Erythroblast (primary cell): ENCODE measurements around the gene RHEB.
A peak's percentile ranks its signal among the peaks of the same experiment; 100 is the strongest.

Experiments
- DNase-seq, 2 experiments: peaks; one replicate each; lab custom pipeline; 2025; lab: John Stamatoyannopoulos, UW
- GATA1 ChIP-seq: IDR thresholded peaks from 2 replicates; pipeline ENCODE4 v1.6.1; 2011; ENCODE audit warnings: low read depth, mild to moderate bottlenecking, control low read depth, low read length, moderate library complexity
- POLR2A ChIP-seq: IDR thresholded peaks from 2 replicates; pipeline ENCODE4 v1.6.1; 2011; ENCODE audit warnings: mild to moderate bottlenecking, low read length

RHEB gene

DNA sequence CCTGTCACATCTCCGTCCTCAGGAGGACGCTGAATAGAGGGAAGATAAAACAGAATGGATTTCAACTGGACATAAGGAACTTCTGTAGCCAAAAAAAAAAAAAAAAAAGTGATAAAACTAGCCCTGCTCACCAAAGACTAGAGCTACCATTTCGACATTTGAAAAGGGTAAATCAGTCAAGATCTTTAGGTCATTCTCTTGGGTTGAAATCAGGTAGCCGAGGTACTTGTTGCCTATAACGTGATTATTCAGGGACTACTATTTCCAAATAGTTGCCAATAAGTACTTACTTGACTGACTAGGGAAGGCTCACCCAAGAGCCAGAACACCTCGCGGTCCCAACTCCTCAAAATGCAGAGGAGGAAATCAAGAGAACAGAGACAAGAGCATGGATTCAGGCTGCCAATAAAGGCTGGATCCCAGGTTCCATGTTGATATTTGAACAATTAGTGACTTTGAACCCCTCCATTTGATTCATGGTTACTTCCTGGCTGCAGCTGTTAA, 2.0 kb downstream of the RHEB start:
- TF ChIP-seq GATA1 (no peak), POLR2A (no peak)
- DNase-seq, result peak in 1 of 2 experiments; percentile 43

DNA sequence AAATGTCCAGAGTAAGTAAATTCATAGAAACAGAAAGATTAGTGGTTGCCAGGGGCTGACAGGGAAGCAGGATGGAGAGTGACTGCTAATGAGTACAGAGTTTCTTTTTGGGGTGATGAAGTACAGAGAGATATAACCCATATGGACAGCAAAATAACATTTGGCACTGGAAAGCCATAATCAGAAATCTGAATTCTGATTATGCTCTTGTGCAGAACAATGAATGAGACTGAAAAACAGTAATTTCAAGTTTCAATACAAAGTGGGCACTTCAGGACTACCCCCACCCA, 4.5 kb downstream of the RHEB start:
- TF ChIP-seq GATA1 (no peak), POLR2A (no peak)

DNA sequence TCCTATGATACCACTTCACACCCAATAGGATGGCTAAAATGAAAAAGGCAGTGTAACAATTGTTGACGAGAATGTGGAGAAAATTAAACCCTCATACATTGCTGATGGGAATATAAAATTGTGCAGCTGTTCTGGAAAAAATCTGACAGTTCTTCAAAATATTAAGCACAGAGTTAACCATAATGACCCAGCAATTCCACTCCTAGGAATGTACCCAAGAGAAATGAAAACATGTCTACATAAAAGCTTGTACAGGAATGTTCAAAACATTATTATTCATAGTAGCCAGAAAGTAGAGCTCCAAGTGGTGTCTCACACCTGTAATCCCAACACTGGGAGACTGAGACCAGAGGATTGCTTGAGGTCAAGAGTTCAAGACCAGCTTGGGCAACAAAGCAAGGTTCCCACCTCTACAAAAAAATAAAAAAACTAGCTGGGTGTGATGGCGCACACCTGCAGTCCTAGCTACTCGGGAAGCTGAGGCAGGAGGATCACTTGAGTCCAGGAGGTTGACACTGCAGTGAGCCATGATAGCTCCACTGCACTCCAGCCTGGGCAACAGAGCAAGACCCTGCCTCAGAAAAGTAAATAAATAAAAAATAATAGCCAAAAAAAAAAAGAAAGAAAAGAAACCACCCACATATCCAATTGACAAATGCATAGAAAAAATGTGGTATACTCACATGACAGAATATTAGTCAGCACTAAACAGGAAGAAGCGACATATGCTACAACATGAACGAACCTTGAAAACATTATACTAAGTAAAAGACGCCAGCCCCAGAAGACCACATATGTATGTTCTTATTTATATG, 5.0 kb downstream of the RHEB start:
- no peak for TF ChIP-seq POLR2A
- TF ChIP-seq GATA1, result no peak
- DNase-seq, result no peak

More for the DNA sequence above, 4.5 kb downstream of the RHEB start:
- DNase-seq, result no peak

DNA sequence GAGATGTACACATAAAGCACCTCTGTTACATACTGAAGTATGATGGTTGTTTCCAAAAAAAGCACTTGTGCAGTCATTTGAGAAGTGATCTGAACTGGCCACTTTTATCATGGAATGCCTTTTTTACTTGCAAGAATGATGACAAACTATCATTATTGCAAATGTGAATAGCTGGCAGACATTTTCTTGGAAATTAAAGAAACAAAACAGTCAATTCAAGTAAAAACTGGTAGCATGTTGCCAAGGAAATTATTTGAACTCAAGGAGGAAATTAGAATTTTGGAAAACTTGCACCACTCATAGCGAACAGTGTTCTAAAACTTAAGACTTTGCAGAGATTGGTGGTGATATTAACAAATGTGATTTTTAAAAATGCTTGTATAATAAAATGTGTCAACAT, 6.6 kb downstream of the RHEB start:
- TF ChIP-seq POLR2A, result no peak
- no peak for TF ChIP-seq GATA1
- no peak for DNase-seq

DNA sequence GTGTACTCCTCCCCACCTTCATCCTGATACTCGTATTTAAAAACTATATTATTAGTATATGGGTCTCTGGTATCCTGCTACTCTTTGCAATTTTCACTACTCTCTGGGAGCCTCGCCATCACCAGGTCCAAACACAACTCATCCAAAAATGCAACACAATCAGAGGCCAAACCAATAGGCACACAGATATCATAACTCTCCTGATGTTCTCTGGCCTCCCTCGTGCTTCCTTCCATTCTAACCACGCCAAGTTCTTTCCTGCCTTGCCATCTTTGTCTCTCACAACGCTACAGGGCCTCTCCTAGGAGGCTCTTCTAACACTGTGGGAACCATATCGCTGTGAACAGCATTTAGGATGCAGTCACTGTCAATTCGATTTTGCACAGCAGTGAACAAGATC, 7.3 kb downstream of the RHEB start:
- DNase-seq, result no peak
- TF ChIP-seq GATA1, result no peak
- no peak for TF ChIP-seq POLR2A

DNA sequence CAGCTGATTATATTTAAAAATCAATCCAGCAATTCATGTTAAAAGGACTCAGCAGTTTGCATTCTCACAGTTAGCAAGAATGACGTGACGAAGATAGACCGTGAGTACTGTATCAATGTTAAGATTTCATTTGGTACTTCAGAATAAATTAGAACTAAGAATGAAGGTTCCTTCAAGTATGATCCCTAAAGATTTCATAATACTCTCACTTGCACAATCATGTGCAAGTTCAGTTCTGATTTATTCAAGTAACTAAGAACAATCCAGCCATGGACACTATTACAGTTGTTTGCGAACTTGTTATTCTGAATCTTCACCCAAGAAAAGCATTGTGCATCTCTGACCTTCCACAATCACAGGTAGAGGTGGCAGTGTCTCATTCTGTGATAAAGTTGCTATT, 7.7 kb downstream of the RHEB start:
- DNase-seq, result no peak
- no peak for TF ChIP-seq GATA1

DNA sequence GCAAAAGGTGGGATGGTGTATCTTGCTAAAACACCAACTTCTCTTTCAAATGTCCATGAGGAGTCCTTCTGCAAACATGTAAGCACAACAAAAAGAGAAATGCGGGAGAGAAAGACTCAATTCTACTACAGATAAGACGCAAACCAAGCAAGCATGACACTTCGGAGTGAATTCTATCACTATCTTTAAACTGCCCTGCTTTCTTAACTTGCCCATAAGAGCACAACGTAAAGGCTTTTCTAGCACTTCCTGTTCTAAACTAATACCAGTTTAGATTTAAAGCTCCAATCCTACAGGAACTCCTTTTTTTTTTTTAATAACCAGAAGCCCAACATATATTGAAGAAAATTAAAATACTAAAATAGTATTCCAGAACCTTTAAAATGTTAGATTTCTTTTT, 8.4 kb downstream of the RHEB start:
- no peak for TF ChIP-seq GATA1
- TF ChIP-seq POLR2A, result no peak
- DNase-seq, result no peak

DNA sequence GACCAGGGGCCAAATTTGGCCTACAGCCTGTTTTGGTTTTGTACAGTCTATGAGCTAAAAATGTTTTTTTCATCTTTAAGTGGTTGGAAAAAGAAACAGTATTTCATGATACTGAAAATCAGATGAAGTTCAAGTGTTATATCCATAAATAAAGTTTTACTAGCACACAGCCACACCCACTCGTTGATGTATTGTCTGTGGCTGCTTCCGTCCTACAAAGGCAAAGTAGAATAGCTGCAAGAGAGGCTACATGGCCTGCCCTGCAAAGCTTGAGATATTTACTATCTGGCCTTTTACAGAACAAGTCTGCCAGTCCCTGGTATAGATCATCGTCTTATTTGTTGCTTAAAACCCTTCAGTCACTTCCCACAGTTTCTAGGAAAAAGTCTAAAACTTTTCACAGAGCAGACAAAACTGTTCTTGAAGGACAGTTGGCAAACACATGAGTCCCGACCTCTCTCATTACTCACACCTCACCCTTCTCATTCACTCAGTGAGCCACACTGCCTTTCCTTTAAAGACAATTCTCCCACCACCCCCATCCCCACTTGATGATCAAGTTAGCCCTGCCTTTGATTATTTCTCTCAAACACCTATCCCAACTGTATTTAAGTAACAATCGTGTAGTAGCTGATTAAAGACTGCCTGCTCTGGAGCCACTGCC, 9.9 kb downstream of the RHEB start:
- TF ChIP-seq POLR2A (no peak), GATA1 (no peak)
- no peak for DNase-seq

DNA sequence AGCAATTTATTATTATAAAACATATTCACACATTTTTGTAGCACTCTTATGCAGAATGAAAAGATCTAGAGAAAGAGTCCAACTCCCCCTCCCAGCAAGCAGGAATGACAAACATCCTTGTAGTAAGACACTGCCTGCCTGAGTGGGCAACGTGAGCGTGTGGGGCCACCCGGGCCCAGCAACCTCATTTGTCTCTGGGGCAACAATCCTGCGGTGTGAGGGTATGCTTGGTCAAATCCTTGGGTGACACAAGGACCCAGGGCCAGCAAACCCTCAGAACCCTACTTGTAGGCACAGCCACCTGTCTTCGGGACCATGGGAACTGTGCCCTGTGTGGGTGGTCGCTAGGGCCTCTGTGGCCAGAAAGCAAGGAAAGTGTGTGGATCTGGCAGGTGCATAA, 10.7 kb downstream of the RHEB start:
- DNase-seq, result no peak
- no peak for TF ChIP-seq GATA1
- no peak for TF ChIP-seq POLR2A

DNA sequence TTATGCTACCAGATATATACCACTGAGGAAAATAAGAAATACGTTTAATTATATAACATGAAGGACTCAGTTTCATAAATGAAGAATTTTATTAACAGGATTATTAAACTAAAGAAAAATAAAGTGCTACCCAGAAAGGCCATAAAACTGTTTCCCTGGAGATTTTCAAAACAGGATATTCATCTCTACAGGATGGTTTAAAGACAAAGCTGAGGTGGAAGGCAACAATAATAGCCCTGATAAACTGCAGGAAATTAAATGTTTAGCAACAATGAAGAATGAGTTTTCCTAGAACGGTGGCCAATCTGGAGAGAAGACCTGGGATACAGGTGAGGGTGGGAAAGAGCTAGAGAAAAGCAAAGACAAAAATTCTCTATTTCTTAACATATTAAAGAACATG, 11.9 kb downstream of the RHEB start:
- DNase-seq, result no peak
- TF ChIP-seq POLR2A (no peak), GATA1 (no peak)

DNA sequence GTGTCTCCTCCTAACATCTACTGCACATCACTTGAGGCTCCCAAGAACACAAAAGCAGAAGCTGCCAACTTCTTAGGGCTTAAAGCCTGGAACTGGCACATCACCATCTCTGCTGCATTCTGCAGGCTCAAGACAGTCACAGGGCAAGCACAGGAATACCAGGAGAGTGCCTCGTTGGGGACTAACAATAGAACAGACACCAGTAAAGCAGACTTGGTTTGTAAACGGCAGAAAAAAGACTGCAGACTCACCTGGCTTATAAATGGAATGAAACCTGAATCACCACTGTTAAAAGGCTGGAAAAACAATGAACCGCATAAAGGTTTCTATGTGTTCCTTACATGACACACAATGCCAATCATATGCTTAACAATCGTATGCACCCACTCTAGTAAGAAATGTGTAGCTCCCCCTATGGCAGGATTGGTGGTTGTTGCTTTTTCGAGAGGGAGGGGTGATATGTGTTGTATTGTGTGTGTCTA, 12.8 kb downstream of the RHEB start:
- peak in 1 of 2 experiments; percentile 13 for DNase-seq
- no peak for TF ChIP-seq POLR2A
- no peak for TF ChIP-seq GATA1

DNA sequence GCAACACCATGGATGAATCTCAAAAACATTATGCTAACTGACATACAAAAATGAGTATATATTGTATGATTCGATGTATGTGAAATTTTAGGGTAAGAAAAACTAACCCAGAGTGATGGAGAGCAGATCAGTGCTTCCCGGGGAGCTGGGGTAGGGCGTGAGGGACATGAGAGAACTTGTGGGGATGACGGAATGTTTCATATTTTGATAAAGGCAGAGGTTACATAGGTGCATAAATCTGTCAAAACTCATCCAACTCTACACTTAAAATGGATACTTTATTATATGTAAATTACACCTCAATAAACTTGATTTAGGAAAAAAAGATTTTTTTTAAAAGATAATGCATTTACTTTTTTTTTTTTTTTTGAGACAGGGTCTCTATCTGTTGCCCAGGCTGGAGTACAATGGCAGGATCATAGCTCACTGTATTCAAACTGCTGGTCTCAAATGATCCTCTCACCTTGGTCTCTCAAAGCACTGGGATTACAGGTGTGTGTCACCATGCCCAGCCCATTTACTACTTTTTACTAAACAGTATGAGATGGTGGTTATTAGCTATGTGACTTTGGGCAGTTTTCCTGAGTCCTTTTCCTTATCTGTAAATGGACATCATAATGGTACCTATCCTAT, 13.7 kb downstream of the RHEB start:
- no peak for DNase-seq
- TF ChIP-seq GATA1 (no peak), POLR2A (no peak)

DNA sequence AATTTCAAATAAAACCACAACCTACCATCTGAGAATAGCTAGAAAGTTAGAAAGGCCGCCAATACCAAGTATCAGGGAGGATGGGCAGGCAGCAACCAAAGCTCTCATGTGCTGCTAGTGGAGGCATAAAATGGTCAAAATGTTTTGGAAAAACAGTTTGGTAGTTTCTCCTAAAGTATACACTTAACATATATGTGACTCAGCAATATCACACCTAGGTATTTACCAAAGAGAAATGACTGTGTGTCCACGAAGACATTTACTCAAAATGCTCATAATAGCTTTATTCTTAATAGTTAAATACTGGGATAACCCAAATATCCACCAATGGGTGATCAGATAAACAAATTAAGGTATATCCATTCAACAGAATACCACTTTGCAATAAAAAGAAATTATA, 14.3 kb downstream of the RHEB start:
- no peak for TF ChIP-seq GATA1
- no peak for TF ChIP-seq POLR2A
- DNase-seq, result peak in 1 of 2 experiments; percentile 19
